PFSK-1 (cell line): ENCODE measurements around the gene ANKRD17.

ENCODE experiments used
- FOXP2 ChIP-seq: optimal IDR thresholded peaks from 2 replicates; pipeline ENCODE3; 2011; ENCODE audit warnings: borderline replicate concordance, control low read depth, inconsistent platforms; ENCODE audit not compliant: insufficient read depth; ENCODE audit errors: extremely low read length, extremely low read depth
- POLR2AphosphoS5 ChIP-seq: IDR thresholded peaks from 2 replicates; pipeline ENCODE4 v1.6.1; 2012; ENCODE audit warnings: low read depth, mild to moderate bottlenecking, control low read depth, low read length, moderate library complexity
- SIN3A ChIP-seq: IDR thresholded peaks from 2 replicates; pipeline ENCODE4 v1.6.1; 2012; ENCODE audit warnings: mild to moderate bottlenecking, low read length, moderate library complexity, borderline replicate concordance; ENCODE audit not compliant: insufficient read depth
- TAF1 ChIP-seq: IDR thresholded peaks from 2 replicates; pipeline ENCODE4 v1.6.1; 2012; ENCODE audit warnings: low read length, control low read depth, borderline replicate concordance; ENCODE audit not compliant: insufficient read depth
- TF ChIP-seq, protein P1 (sequence below), 2 experiments: IDR thresholded peaks; 2 replicates each; pipeline versions ENCODE4 v1.6.1 to v1.8.0; 2011 to 2012; ENCODE audit warnings: low read depth in 2 of 2, low read length in 2 of 2, control low read depth in 1 of 2, inconsistent platforms in 1 of 2, mild to moderate bottlenecking in 1 of 2, moderate library complexity in 1 of 2; ENCODE audit not compliant: insufficient read depth in 1 of 2

The ANKRD17 gene

DNA sequence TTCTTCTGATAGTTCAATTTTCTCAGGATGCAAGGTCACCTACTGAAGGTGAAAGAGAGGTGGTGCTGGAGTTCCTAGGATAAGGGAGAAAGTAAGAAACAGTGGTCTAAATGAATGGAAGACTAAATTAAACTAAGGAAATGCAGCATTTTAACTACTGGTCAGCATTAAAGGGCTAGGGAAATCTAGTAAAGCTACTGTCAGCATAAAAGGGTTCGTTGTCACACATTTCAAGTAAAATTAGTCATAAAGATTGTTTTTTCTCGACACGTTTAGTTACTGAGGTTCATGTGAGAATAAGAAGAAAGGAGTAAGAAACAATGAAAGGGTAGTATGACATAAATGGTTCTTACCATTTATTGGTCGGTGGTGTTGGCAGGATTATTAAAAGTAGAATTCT, 149.1 kb downstream of the ANKRD17 start:
- TF ChIP-seq POLR2AphosphoS5 (no peak), SIN3A (no peak), FOXP2 (no peak), TAF1 (no peak)
- TF ChIP-seq, protein P1, sequence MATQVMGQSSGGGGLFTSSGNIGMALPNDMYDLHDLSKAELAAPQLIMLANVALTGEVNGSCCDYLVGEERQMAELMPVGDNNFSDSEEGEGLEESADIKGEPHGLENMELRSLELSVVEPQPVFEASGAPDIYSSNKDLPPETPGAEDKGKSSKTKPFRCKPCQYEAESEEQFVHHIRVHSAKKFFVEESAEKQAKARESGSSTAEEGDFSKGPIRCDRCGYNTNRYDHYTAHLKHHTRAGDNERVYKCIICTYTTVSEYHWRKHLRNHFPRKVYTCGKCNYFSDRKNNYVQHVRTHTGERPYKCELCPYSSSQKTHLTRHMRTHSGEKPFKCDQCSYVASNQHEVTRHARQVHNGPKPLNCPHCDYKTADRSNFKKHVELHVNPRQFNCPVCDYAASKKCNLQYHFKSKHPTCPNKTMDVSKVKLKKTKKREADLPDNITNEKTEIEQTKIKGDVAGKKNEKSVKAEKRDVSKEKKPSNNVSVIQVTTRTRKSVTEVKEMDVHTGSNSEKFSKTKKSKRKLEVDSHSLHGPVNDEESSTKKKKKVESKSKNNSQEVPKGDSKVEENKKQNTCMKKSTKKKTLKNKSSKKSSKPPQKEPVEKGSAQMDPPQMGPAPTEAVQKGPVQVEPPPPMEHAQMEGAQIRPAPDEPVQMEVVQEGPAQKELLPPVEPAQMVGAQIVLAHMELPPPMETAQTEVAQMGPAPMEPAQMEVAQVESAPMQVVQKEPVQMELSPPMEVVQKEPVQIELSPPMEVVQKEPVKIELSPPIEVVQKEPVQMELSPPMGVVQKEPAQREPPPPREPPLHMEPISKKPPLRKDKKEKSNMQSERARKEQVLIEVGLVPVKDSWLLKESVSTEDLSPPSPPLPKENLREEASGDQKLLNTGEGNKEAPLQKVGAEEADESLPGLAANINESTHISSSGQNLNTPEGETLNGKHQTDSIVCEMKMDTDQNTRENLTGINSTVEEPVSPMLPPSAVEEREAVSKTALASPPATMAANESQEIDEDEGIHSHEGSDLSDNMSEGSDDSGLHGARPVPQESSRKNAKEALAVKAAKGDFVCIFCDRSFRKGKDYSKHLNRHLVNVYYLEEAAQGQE (IDR thresholded peaks at IDR 0.05; ENCODE audit: insufficient read depth in 1 of 2, low read depth in 2 of 2, low read length in 2 of 2) = no peak

DNA sequence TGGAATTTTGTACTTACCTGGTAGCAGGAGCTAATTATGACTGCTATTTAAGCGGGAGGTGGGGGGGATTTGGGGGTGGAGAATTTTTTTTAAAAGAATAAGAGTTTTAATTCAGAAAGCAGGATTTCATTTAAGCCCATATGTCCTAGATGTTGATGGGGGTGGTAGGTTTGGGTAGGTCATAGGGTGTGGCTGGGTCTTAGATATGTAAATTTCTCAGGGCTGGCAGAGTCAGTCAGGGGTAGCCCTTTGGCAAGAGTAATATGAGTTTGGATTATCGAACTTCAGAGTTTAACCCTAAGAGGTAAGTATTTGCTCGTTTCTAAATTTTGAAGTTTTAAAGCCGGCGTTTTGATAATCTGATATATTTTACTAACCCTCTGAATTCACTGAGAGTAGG, 153.9 kb downstream of the ANKRD17 start:
- TF ChIP-seq POLR2AphosphoS5 (no peak), TAF1 (no peak)

DNA sequence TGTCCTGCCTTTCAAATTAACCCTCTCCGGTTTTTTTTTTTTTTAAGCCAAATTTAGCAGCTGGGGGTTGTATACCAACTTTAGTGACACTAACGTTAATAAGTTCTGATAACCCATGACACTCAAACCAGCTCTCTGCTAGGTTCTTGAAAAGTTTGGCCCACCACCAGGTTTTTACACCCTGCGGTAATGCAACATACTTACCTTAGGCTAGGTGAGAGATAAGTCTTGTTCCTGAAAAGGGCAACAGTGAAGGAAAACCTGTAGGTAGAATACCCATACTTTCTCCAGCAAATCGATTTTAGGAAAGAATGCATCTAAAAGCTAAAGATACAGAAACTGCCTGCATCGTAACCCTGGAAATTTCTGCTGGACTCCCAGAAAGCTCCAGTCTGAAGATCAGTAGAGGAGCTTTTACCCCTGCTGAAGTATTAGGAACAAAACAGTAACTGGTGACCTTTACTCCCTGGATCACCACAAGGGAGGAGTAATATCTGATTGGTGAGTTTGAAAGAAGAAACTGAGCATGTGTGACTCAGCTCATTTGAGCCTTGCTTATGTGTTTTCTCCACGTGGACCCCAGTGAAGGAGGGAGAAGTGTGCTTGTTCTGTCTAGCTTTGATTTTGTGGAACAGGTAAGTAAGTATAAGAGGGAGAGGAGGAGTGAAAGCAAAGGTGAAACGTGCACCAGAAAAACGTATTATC, 154.6 kb downstream of the ANKRD17 start:
- TF ChIP-seq POLR2AphosphoS5 = no peak
- no peak for TF ChIP-seq TAF1
- TF ChIP-seq FOXP2 = no peak
- TF ChIP-seq SIN3A = no peak
- TF ChIP-seq, protein P1 (IDR thresholded peaks at IDR 0.05; ENCODE audit: insufficient read depth in 1 of 2, low read depth in 2 of 2, low read length in 2 of 2) = no peak

DNA sequence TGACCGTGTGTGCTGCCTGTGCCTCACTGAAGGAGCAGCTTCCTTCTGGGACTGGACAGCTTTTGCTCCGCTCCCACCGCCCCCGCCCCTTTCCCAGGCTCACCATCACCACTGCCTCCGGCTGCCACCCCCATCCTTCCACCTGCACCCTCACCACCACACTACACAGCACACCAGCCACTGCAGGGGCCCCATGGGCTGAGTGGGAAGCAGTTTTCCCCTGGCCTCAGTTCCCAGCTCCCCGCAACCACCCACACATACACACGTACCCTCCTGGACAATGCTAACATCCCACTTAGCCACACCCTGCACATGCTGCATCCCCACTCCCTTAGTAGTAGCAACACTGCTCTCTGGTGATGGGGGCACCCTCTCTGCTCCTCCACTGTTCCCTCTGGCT, 159.5 kb downstream of the ANKRD17 start:
- TF ChIP-seq POLR2AphosphoS5 = no peak
- no peak for TF ChIP-seq TAF1
- no peak for TF ChIP-seq SIN3A
- no peak for TF ChIP-seq FOXP2
- TF ChIP-seq, protein P1 (IDR thresholded peaks at IDR 0.05; ENCODE audit: insufficient read depth in 1 of 2, low read depth in 2 of 2, low read length in 2 of 2) = no peak

DNA sequence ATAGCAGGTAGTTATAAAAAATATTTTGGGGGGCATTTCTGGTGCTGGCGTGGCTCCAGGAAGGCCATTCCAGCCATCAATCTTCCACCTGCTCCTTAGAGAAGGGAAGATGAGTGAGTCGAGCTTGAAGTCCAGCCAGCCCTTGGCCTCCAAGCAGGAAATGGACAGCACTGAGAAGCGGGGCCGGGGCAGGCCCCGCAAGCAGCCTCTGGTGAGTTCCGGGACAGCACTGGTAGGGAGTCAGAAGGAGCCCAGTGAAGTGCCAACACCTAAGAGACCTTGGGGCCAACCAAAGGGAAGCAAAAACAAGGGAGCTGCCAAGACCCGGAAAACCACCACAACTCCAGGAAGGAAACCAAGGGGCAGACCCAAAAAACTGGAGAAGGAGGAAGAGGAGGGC, 159.9 kb downstream of the ANKRD17 start:
- TF ChIP-seq FOXP2 (no peak), TAF1 (no peak), SIN3A (no peak), POLR2AphosphoS5 (no peak)
- TF ChIP-seq, protein P1 (IDR thresholded peaks at IDR 0.05; ENCODE audit: insufficient read depth in 1 of 2, low read depth in 2 of 2, low read length in 2 of 2) = no peak
